Measurements from ENCODE around the gene SETSIP.
"Not testable (repeated sequence)": the region's sequence is repeated elsewhere in the genome, so short reads cannot be mapped to it uniquely, and the experiment has no call there.

Gene SETSIP

GRCh38 chr1:92075311-92075710, at the start of gene SETSIP:
Gene SETSIP (minus strand): TSS chr1:92075411. CDS start chr1:92075411, 0 bp downstream.
- DNase-seq (ENCODE audit: low spot score), result no peak

GRCh38 chr1:92123868-92124267, 48.7 kb upstream of the SETSIP start:
- DNase-seq (ENCODE audit: low spot score), result no peak

- DNase-seq (ENCODE audit: low spot score), result no peak
These were observed 43.6 kb upstream of the SETSIP start for GRCh38 chr1:92118826-92119225.

- DNase-seq (ENCODE audit: low spot score), result no peak
These were observed 42.3 kb upstream of the SETSIP start for GRCh38 chr1:92117526-92117925.

- no peak for DNase-seq (ENCODE audit: low spot score)
These were observed 33.4 kb upstream of the SETSIP start for GRCh38 chr1:92108631-92109030.

- DNase-seq (ENCODE audit: low spot score), result no peak
These were observed 30.4 kb upstream of the SETSIP start for GRCh38 chr1:92105546-92106081.

GRCh38 chr1:92096317-92096716, 21.1 kb upstream of the SETSIP start:
- no peak for DNase-seq (ENCODE audit: low spot score)

- no peak for DNase-seq (ENCODE audit: low spot score)
These were observed 20.7 kb upstream of the SETSIP start for GRCh38 chr1:92095874-92096273.

GRCh38 chr1:92094595-92094994, 19.4 kb upstream of the SETSIP start:
- DNase-seq (ENCODE audit: low spot score), result no peak

GRCh38 chr1:92094090-92094489, 18.9 kb upstream of the SETSIP start:
- no peak for DNase-seq (ENCODE audit: low spot score)

GRCh38 chr1:92091625-92092024, 16.4 kb upstream of the SETSIP start:
- DNase-seq (ENCODE audit: low spot score), result no peak

GRCh38 chr1:92087542-92087941, 12.3 kb upstream of the SETSIP start:
- no peak for DNase-seq (ENCODE audit: low spot score)

GRCh38 chr1:92085727-92086126, 10.5 kb upstream of the SETSIP start:
- no peak for DNase-seq (ENCODE audit: low spot score)

GRCh38 chr1:92084651-92085050, 9.4 kb upstream of the SETSIP start:
- no peak for DNase-seq (ENCODE audit: low spot score)

- no peak for DNase-seq (ENCODE audit: low spot score)
These were observed 5.8 kb upstream of the SETSIP start for GRCh38 chr1:92081031-92081430.

- DNase-seq (ENCODE audit: low spot score), result peak; percentile 83
These were observed 5.1 kb upstream of the SETSIP start, which contains the start of gene BTBD8 for GRCh38 chr1:92080128-92080985. Gene BTBD8 (plus strand): TSS chr1:92080345. CDS start chr1:92080572, 227 bp downstream.

- DNase-seq (ENCODE audit: low spot score), result no peak
These were observed 4.2 kb upstream of the SETSIP start for GRCh38 chr1:92079441-92079840.

GRCh38 chr1:92078077-92078476, 2.9 kb upstream of the SETSIP start:
- DNase-seq (ENCODE audit: low spot score), result not testable (repeated sequence)

- DNase-seq (ENCODE audit: low spot score), result no peak
These were observed 1.2 kb upstream of the SETSIP start for GRCh38 chr1:92076363-92076762.

GRCh38 chr1:92074446-92074845, 765 bp downstream of the SETSIP start:
- DNase-seq (ENCODE audit: low spot score), result not testable (repeated sequence)

GRCh38 chr1:92070892-92071291, 4.3 kb downstream of the SETSIP start:
- no peak for DNase-seq (ENCODE audit: low spot score)

- no peak for DNase-seq (ENCODE audit: low spot score)
These were observed 8.9 kb downstream of the SETSIP start for GRCh38 chr1:92066321-92066720.

GRCh38 chr1:92065042-92065441, 10.2 kb downstream of the SETSIP start:
- DNase-seq (ENCODE audit: low spot score), result no peak

GRCh38 chr1:92051948-92052347, 23.3 kb downstream of the SETSIP start:
- DNase-seq (ENCODE audit: low spot score), result no peak
